GM12865 (cell line): ENCODE data around the gene FGF14.

Experiments
- DNase-seq: peaks from one replicate; pipeline ENCODE4 v3.0.0; 2010; ENCODE audit warnings: low read depth
- H3K4me3 ChIP-seq: 2 replicates; pipeline ENCODE4 v1.5.1; 2011; ENCODE audit warnings: mild to moderate bottlenecking, low read depth, low read length, control low read depth
- TF ChIP-seq, protein P1 (sequence below): IDR thresholded peaks from 2 replicates; pipeline ENCODE4 v1.5.1; 2011; ENCODE audit warnings: low read length, control low read depth, low read depth, inconsistent platforms; ENCODE audit not compliant: insufficient read depth; ENCODE audit errors: missing control alignments

FGF14 gene

DNA sequence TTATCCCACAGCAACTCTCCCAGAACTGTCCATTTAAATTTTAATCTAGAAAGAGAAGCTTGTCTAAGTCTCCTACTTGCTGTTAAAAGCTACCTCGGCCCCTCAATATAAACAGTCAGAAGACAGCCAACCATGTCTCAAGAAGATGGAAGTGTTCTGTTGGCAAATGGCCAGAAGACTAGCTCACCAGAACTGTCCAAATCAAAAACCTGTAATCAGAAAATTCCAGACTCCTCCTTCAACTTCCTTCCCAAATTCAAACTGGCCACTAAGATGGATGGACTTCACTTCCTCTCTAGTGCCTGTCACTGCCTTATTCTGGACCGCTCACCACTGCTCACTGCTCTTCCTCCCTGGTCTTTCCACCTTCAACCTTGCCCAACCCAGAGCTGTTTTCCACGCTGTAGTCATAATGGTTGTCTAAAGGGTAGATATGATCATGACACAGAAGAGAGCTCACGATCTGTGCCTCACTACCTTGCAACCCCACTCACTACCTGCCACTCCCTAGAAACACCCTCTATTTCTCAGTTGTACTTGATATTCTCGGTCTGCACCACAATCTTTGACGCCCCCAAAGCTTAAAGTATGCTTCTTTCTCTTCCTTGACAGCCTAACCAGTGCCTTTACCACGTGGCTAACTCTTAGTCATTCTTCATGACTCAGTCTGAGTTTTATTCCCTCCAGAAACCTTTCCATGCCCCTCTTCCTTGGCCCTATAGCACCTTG lies 9.2 kb downstream of the FGF14 start:
- DNase-seq = no peak
- TF ChIP-seq, protein P1, sequence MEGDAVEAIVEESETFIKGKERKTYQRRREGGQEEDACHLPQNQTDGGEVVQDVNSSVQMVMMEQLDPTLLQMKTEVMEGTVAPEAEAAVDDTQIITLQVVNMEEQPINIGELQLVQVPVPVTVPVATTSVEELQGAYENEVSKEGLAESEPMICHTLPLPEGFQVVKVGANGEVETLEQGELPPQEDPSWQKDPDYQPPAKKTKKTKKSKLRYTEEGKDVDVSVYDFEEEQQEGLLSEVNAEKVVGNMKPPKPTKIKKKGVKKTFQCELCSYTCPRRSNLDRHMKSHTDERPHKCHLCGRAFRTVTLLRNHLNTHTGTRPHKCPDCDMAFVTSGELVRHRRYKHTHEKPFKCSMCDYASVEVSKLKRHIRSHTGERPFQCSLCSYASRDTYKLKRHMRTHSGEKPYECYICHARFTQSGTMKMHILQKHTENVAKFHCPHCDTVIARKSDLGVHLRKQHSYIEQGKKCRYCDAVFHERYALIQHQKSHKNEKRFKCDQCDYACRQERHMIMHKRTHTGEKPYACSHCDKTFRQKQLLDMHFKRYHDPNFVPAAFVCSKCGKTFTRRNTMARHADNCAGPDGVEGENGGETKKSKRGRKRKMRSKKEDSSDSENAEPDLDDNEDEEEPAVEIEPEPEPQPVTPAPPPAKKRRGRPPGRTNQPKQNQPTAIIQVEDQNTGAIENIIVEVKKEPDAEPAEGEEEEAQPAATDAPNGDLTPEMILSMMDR = no peak

DNA sequence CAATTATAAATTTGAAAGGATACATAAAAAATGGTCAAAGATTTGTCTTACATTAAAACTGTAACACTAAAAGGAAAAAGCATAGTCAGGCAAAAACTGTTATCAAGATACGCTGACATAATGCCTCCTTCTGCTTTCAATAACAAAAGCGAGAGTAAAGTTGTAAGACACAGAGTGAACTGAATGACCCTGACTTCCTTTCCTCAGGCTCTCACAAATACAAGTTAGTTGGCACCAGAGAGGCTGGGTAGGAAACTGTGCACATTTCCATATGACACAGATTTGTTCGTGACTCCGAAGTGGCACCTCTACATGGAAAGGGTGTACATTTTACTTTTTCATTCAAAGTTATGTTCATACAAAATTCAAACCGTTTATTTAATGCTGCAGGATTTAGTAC lies 15.4 kb downstream of the FGF14 start:
- TF ChIP-seq, protein P1 = no peak
- no peak overlapping the region for H3K4me3 ChIP-seq
- no peak for DNase-seq

More for the DNA sequence above, 9.2 kb downstream of the FGF14 start:
- no peak overlapping the region for H3K4me3 ChIP-seq

DNA sequence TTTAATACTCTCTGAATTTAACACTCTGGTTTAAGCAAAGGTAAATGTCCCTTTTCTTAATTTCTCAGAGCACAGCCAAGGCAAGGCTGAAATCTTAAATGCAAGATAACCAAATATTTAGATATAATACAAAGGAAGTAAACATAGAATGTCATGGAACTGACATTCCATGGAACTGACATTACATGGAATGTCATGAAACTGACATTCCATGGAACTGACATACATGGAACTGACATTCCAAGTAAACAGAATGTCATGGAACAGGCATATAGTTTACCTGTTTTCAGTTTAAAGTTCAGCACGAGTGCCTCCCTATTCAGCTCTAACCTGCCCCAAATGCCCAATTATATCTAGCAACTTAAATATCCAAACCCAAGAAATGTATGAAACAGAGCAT lies 21.8 kb downstream of the FGF14 start:
- DNase-seq = no peak
- no peak overlapping the region for H3K4me3 ChIP-seq
- TF ChIP-seq, protein P1 = no peak

DNA sequence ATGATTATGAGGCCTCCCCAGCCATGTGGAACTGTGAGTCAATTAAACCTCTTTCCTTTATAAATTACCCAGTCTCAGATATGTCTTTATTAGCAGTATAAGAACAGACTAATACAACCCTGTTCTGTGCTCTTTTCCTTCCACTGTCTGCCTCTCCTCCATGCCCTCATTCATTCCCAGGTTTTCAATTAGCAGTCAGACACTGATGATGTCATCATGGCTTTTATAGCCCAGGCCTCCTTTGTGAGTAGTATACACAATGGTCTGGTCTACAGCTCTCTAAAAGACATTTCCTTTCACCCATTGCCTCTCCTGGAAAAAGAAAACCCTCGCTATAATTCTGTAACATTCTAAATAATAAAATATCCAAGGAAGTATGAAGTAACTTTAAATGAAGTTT lies 25.5 kb downstream of the FGF14 start:
- TF ChIP-seq, protein P1 = no peak
- H3K4me3 ChIP-seq = no peak overlapping the region
- no peak for DNase-seq

DNA sequence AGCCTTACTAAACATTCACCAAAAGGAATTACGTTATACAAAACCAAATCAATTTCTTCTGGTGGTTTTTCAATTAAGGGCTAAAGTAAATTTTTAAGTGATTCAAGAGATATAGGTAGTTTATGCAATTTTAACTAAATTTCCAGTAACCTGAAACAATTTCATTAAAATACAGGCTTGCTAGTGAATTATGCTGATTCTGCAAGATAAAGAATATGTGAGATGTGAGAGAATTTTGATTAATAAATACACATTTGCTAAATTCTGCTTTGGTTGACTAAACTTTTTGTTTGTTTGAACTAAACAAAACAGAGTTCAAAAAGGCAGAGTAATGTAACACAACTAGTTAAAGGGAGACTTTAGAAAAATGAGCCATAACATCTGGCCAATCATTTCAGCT lies 27.1 kb downstream of the FGF14 start:
- TF ChIP-seq, protein P1 = no peak
- DNase-seq = no peak
- H3K4me3 ChIP-seq = no peak overlapping the region

DNA sequence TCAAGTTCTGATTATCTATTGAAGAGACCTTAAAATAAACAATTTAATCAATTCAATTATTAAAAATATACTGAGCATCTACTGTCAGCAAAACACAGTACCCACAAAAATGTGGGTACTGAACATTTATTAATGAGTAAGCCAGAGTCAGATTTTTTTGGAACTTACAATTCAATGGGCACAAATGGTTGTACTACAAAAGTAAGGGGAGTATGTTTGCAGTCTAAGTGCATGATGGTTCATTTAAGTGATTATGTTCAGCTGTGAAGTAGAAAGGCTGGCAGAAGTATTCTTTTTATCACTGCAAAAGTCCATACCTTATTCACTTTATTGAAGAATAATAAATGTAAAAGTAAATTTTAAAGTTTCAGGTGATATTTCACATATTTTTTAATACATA lies 27.6 kb downstream of the FGF14 start:
- TF ChIP-seq, protein P1 = no peak
- no peak overlapping the region for H3K4me3 ChIP-seq
- DNase-seq = no peak

DNA sequence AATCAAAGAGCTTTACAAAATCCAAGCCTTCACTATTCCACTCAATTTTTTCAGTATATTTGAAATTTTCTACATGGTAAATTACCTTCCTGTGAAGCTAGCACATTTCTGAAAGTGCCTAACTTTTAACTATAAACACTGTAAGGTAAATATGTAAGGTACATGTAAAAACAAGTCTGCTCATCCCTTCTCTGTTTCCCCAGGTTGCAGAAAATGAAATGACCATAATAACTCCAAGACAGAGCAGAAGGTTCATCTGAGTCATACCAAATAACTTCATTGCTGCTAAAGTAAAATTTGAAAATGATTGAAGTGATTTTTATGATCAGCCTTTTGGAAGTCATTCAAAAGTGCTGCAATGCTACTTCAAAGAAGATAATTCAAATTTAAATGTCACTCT lies 28.6 kb downstream of the FGF14 start:
- TF ChIP-seq, protein P1 = no peak
- H3K4me3 ChIP-seq = no peak overlapping the region
- no peak for DNase-seq
